Epidermal melanocyte (primary cell): ENCODE data around the gene DNMT3A.
A peak's percentile ranks its signal among the peaks of the same experiment; 100 is the strongest.

Experiments
- DNase-seq: peaks from one replicate; pipeline ENCODE4 v3.0.0; 2011; ENCODE audit warnings: low spot score; ENCODE audit not compliant: insufficient read length

Gene DNMT3A

DNA sequence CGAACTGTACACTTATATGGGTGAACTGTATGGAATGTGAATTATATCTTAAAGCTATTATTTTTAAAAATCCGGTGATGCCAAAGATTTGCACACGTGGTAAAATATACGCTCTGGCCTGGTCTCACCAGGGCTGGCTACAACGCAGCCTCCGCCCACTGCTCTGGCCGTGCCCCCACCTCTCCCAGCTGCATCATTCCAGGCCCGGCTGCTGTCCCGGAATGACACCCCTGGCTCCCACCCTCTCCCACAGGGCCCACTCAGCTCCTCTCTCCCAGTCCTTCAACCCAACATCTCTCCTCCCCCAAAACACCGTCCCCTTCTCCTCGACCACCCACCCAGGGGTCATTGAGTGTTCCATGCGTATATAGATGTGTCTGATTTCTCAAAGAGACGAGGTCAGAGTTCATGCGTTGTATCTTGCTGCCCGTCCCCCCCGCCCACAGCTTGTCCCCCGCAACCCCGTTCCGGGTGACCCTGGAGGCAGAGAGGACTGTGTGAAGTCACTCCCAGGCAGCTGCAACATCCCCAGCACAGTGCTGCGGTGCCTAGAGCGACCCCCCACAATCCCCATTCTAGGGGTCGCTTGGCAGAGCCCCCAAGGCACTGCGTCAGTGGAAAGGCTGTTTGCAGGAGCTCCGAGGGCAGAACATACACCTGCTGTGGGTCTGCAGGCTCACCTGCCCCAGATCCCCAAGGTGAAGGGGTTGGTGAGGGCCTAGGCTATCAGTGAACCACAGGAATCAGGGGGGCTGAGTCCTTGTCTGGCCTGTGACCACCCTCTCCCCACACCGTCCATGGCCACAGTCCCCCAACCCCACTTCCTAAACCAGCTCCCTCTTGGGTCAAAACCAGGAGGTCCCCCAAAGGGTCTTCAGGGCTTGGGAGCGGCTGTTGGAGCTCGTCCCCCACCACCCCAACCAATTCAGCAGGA, 13.3 kb downstream of the DNMT3A start:
- DNase-seq = no peak

DNA sequence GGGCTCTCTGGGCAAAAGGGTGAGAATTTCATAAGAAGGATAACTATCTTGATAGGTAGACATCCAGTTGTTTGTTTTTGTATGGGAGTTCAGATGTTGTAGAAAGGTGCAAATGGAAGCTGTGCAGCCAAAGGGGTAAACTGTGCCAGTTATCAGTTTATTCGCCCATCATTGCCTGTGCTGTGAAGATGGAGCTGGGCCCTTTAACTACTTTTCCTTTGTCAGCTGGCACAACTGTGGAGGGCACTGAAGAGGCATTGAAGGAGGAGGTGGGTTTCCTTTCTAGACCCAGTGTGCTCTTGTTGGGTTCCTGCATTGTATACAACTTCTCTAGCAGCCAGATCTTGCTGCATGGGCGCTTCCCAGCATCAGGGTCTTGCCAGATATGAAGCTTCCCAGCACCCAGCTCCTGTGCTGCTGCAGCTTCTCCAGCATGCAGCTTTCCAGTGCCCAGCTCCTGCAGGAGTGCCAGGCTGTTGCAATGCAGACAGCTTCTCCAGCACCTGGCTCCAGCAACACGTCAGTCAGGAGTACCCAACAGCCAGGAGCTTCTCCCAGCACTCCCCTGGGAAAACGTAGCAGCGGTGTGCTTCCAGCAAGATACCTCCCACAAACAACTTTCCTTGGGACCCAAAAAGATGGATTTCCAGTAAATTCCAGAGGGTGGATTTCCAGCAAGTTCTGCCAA, 15.3 kb downstream of the DNMT3A start:
- DNase-seq = no peak

DNA sequence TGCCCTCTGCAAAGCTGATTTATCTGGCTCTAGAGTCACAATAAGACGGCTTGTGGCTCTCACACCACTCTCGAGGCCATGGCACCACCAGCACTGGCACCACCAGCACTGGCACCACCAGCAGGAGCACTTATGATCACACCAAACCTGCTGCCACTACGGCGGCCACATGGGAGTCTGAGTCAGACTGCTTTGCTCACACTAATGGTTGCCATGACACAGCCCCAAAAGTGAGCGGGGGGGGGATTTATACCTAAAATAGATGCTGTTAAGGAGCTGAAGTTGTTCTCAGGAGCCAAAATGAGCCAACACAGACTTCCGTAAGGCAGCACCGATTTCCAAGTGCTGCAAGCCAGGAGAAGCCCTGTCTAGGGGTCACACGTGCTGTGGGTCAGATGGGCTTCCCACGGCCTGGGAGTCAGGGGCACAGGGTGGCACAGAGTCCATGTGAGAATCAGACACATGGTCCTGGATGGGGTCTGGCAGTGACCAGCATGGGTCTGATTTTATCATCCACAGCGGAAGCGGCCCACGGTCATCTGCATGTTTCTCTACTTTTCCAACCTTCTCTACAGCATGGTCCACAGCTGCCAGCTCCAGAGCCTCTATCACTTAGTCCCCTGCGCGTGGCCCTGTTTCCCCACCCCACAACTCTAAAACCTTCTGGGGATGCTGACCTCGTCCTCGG, 16.7 kb downstream of the DNMT3A start:
- no peak for DNase-seq

DNA sequence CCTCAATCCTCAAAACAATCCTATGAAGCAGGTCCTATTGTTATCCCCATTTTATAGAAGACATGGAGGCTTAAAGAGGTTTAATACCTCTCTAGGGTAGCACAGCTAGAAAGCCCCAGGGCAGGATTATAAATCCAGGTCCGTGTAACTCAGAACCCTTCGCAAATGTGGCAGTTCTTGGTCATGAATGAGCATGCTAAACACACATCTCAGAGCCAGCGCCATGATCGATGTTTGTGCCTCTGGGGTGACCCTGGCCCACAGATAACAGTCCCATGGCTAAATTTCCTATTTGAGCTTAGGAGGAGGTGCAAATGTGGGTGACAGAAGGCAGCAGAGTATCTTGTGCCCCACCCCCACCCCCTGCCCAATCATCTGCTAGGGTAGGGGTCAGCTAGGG, 17.5 kb downstream of the DNMT3A start:
- no peak for DNase-seq

DNA sequence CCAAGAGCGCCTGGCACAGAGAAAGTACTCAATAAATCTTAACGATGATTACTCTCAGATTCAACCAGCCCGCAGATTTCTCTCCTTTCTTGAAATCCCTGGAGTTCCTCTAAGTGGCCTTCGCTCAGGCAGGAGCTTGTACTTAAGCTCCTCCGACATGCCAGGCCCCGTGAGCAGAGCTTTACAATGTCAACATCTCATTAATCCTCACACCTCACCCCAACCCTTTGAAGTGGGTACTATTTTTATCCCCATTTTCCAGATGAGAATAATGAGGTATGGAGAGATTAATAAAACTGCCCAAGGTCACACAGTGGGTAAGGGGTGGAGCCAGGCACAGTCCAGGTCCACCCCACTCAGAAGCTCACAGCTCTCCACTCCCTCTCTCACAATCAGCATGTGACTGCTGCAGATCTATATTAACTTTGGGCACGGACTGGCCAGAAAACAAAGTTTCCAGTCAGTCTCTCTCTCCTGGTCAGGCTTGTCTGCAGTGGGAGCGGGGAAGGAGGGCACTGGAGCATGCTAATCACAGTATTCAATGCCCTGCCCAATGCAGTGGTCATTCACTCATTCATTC, 18.0 kb downstream of the DNMT3A start:
- DNase-seq = peak; percentile 60

DNA sequence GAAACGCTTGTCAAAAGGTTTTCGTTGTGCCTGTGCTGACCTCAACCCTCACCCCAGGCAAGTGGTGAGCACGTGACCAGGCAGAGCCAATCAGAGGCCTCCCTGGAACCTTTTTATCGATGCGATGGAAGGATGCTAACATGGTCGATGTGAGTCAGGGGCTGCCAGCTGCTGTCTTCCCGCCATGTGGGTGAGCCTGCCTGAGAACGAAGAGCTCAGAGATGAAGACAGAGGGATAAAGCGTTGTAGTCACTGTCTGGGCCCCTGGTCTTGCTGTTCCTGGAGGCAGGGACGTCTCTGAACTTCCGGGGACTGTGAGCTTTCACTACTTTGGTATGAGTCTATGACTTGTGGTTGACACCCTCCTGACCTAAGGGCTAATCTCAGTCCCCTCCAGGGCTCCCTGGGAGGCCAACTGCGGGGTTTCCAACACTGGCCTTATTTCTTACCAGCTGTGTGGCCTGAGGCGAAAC, 18.6 kb downstream of the DNMT3A start:
- DNase-seq = no peak

DNA sequence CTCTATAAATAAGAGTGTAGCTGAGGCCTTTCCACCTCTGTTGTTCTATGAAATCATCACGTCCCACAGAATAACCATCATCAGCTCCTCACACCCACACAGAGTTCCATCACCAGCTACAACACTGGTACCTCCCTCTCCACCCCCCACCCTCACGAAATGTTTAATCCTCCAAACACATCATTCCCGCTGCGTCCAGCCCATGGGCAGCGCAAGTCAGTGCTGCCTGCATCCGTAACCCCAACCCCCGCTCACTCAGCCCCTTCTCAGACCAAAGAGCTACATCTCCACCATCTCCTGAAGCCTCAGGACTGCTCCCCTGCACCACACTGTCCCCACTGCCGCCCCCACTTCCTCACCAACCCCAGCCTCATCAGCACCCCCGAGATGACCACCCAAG, 19.4 kb downstream of the DNMT3A start:
- no peak for DNase-seq

DNA sequence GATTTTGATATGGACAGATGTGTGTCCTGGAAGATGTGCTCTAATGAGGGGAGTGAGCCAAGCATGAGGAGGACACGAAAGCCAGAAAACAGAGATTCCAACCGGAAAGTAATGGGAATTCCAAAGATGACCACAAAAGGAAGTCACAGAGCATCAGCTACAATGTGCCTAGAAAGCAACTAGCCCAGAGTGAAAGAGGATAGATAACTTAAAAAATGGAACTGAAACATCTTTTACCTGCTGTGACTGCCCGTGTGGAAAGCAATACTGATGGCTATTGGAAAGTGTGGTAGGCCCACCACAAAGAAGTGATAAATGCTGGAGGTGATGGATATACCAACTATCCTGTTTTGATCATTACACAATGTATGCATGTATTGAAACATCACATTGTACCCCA, 21.6 kb downstream of the DNMT3A start:
- DNase-seq = no peak

DNA sequence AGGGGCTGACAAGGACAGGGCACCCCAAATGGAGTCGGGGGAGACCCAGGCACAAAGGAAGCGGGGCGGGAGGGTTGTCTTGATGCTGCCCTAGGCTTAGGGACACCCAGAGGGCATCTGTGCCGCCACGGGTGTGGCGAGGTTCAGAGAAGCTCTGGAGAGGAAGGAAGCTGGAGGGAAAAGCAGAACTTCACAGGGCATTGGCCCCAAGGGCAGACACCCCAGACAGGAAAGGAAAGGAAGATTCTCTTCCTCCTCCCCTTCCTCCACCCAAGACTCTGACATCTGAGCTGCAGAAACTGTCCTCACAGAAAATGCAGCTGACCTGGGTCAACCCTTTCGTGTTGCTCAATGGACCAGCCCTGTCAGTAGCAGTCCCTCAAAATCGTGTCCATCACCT, 25.6 kb downstream of the DNMT3A start:
- DNase-seq = no peak

DNA sequence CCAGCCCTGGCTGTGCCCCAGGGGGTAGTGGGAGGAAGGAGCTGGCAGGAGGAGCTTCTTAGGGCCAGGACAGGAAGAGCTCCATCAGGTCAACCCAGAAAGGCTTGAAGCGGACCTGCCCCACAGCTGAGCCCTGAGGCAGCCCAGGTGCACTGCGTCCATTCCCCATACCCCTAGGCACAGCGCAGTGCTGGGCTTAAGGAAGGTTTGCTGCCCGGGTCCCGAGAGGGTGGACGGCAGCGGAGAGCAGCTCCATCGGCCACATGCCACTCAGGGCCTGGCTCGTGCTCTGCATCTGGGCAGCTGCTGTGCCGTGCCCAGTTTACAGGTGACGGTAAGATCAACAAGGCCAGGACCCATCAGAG, 26.4 kb downstream of the DNMT3A start:
- DNase-seq = no peak

DNA sequence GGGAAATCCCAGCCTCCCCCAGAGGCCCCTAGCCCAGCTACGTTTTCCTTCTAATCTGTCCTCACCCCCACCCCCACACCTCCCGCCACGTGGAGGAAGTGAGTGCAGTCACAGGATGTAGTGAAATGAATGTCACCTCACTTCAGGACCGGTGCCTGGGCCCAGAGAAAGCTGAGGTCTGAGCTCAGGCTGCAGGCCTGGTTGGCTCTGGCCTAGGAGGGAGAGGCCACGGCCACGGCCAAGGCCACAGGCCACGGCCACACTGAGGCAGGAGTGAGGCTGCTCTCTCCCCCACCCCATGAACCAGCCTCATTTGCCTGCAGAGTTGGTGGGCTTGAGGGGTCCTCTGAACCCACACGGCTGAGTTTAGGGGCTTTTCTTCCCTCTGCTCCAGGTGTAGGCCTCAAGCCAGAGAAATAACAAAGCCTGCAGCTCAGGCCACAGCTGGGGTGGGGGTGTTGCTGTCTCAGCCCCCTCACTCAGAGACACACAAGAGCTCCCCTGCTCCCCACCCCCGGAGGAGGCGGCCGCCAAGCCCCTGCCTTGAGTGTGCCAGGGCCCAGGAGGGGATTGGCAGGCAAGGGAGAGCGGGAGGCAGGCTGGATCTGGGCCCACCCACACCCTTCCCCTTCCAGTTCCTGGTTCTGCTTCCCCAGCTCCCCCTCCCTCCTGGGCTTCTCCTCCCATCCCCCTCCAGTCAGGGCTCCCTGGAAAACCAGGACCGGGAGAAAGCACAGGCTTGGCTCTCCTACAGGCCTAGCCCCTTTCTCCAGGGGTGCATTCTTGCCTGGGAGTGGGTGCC, 27.0 kb downstream of the DNMT3A start:
- no peak for DNase-seq

DNA sequence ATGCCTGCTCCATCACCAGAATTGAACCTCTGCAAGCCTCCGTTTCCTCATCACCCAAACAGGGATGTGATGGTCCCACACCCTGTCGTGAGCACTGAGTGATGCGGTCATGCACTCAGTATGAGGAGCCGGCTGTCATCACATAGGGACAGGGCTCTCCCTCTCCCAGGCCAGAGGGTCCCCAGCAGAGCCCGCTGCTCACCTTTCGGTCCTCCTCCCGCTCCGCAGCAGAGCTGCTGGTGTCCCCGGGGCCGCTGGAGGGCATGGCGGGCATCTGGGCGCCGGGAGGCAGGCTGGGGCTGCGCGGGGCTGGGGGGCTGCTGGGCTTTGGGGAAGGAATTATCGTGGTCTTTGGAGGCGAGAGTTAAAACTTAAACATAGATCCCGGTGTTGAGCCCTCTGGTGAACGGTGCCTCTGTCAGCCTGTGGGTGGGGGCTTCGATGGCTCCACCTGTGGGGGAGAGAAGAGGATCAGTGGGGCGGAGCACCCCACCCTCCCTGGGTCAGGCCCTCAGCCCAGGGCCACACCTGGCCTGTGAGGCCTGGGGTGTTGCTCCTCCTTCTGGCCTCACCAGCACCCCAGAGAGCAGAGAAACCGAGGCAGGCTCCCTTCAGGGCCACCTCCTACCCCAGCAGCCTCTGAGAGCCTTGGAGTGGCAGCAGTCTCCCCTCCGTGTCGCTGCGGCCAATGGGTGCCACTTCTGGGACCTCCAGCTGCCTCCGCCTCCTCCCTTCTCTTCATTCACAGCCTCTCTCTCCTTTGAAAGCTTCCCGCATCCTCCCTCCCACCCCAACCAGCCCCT, 27.8 kb downstream of the DNMT3A start:
- no peak for DNase-seq

DNA sequence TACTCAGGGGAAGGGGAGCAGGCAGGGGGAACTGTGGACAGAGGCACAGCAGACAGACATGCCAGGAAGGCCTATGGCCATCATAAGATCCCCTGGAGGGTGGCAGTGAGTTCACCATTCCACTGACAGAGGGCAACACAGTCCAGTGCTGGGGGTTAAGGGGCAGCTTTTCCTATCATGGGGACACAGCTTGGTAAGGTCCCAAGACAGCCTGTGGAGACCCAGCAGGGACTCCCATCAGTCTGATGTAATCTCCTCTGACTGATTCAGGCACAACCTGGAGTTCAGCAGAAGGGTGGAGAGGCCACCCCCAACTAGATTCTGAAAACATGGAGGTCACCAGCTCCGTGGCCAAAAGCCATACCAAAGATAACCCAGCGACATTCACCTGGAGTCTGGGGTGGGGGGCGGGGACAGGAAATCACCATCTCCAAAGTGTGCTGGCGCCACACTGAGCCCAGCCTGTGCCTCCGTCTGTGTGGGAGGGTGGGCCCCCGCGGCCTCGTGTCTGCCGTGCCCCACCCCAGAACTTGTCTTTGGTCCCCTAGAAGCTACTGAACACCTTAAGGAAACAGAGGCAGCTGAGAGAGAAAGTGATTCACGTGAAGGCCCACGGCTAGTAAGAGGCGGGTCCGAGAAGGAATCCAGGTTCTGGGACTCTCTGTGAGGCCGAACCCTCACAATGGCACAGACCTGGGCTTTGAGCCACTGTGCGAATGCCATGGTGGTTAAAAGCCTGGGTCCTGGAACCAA, 28.6 kb downstream of the DNMT3A start:
- DNase-seq = no peak

DNA sequence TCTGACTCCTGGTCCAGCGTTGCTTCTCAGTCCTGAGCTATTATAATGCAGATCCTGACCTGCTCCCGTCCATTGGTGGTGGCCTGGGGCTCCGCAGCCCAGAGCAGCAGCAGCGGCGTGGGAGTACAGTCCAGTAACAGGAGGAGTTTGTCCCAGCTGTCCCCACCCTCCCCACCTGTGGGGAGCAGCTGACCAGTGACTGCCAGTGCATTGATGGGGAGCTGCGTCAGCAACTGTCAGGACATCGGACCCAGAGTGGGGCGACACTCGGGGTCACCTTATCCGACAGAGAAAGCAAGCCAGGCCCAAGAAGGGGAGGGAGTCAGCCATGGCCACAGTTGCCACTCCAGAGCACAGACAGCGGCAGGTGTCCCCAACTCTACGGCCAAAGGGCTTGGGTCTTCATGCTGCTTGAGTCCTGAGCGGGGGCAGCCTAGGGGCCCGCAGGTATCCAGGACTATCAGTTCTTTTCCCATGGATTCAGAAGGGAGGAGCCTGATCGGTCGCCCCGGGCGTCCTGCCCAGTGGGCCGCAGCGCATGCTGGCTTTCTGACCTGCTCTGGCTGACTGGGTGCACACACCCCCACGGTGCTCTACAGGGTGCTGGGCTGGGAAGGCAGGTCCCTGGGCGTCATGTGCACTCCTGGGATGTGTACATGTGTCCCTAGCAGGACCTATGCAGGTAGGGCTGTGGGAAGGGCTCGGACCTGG, 29.7 kb downstream of the DNMT3A start:
- no peak for DNase-seq

DNA sequence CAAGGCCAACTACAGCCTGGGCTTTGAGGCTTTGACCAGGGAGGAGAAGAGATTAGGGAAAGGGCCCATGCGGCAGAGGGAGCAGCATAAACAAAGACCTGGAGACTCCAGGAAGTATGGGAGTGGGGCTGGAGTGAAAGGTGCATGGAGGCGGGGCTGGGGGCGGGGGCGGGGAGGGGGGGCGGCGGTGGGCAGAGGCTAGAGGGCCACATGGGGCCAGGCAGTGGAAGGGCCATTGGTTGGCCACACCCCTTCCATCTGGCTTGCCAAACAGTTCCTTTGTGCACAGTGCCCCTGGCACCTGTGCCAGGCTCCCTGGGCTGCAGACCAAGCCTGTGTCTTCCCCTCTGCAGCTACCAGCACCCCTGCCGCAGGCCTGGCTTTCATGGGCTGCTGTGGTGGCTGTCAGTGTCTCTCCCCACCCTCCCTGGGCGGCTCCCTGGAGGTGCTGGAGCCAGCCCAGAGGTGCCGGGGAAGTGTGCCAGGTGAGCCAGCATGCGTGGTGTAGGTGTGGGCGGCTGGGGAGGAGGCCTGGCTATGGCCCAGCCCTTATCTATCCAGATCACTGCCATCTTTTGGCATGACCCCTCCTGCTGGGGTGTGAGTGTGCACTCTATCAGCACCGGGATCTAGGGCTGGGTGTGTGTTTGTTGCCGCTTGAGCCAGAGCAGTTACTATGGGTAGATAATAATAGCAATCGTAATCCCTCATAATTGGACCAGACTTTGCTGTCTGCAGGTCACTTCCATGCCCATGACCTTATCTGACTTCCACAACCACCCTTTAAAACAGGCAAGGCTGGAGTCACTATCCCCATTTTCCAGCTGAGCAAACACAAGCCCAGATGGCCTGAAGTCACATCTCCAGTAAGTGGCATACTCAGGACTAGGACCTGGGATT, 30.5 kb downstream of the DNMT3A start:
- DNase-seq = no peak

DNA sequence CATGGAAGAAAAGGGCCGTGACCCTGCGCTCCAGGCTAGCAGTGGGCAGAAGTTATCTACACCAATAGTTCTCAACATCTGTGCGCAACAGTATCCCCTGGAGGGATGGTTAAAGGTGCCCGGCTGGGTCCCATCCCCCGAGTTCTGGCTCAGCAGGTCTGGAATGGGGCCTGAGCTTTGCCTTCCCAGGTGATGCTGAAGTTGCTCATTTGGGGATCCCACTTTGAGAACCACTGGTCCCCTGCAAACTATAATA, 31.1 kb downstream of the DNMT3A start:
- DNase-seq = no peak

DNA sequence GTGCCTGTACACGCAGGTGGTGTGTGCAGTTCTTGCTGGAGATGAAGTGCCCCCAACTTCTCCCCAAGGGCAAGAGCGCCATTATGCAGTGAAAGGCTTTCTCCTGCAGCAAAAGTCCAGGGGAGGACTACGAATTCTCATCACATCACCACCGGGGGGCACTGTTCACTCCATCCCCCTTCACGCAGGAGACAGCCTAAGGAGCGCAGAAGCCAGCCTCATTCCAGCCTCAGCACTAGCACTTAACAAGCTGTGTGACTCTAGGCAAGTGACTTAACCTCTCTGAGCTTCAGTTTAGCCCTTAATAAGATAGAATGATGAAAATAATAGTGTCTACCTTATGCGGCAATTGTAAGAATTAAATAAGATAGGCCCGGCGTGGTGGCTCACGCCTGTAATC, 32.3 kb downstream of the DNMT3A start:
- no peak for DNase-seq

DNA sequence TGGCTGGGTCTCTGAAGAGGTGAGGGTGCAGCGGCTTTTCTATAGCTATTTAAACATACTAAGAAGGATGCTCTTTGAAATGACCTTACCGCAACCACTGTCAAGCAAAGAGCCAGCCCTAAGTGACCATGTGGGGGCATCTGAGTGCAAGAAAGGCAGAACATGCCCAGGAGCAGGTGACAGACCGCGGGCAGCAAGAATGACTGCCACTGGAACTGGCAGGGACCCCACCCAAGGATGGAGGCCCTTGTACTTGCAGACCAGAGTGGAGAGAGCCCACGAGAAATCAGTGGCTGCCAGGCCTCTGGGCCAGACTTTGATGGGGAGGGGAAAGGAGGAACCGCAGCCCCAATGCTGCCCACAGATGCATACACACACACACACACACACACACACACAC, 33.1 kb downstream of the DNMT3A start:
- DNase-seq = no peak
